Choroid plexus epithelial cell (primary cell): ENCODE measurements around the gene FGFRL1.
A peak's percentile ranks its signal among the peaks of the same experiment; 100 is the strongest.

ENCODE experiments used
- DNase-seq: peaks from one replicate; pipeline ENCODE4 v3.0.0-alpha.2; 2010; ENCODE audit warnings: low read depth
- H3K4me3 ChIP-seq: 2 replicates; pipeline ENCODE4 v1.5.1; 2011; ENCODE audit warnings: low read depth, mild to moderate bottlenecking, control low read depth, low read length, moderate library complexity
- TF ChIP-seq, protein P1 (sequence below): conservative IDR thresholded peaks from 2 replicates; pipeline ENCODE4 v1.5.1; 2011; ENCODE audit warnings: low read depth, mild to moderate bottlenecking, control low read depth, inconsistent platforms, low read length, moderate library complexity

FGFRL1 gene

DNA sequence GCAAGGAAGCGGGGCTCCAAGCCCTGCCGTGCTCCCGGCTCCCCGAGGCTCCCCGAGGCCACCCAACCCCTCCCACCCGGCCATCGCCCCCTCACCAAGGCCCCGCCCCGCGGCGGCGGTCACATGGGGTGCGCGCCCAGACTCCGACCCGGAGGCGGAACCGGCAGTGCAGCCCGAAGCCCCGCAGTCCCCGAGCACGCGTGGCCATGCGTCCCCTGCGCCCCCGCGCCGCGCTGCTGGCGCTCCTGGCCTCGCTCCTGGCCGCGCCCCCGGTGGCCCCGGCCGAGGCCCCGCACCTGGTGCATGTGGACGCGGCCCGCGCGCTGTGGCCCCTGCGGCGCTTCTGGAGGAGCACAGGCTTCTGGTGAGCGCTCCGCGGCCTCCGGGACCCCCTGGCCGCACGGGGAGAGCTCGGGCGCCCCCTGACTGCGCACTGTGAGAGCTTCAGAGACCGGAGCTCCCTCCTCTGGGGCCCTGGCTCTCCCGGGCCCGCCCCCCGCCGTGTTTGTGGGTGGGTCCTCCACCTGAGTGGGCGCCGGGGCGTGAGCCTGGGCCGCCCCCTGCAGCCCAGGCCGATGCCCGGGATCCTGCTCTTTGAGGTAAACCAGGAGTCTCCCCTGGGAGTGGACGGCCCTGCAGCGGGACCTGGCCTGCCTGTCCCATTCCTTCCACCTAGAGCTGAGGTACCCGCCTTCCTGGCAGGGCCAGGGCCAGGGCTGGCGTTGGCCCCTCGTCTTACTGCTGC is 24.4 kb upstream of the FGFRL1 start, which contains the start of gene IDUA:
IDUA (plus strand) TSS at position 166 of the 745 bp plus-strand sequence; CDS start at position 207, 41 bp downstream.
- DNase-seq, result peak; percentile 67
- peak within 1 kb of the TSS; percentile 70 for H3K4me3 ChIP-seq
- TF ChIP-seq, protein P1, sequence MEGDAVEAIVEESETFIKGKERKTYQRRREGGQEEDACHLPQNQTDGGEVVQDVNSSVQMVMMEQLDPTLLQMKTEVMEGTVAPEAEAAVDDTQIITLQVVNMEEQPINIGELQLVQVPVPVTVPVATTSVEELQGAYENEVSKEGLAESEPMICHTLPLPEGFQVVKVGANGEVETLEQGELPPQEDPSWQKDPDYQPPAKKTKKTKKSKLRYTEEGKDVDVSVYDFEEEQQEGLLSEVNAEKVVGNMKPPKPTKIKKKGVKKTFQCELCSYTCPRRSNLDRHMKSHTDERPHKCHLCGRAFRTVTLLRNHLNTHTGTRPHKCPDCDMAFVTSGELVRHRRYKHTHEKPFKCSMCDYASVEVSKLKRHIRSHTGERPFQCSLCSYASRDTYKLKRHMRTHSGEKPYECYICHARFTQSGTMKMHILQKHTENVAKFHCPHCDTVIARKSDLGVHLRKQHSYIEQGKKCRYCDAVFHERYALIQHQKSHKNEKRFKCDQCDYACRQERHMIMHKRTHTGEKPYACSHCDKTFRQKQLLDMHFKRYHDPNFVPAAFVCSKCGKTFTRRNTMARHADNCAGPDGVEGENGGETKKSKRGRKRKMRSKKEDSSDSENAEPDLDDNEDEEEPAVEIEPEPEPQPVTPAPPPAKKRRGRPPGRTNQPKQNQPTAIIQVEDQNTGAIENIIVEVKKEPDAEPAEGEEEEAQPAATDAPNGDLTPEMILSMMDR, result peak; percentile 60

DNA sequence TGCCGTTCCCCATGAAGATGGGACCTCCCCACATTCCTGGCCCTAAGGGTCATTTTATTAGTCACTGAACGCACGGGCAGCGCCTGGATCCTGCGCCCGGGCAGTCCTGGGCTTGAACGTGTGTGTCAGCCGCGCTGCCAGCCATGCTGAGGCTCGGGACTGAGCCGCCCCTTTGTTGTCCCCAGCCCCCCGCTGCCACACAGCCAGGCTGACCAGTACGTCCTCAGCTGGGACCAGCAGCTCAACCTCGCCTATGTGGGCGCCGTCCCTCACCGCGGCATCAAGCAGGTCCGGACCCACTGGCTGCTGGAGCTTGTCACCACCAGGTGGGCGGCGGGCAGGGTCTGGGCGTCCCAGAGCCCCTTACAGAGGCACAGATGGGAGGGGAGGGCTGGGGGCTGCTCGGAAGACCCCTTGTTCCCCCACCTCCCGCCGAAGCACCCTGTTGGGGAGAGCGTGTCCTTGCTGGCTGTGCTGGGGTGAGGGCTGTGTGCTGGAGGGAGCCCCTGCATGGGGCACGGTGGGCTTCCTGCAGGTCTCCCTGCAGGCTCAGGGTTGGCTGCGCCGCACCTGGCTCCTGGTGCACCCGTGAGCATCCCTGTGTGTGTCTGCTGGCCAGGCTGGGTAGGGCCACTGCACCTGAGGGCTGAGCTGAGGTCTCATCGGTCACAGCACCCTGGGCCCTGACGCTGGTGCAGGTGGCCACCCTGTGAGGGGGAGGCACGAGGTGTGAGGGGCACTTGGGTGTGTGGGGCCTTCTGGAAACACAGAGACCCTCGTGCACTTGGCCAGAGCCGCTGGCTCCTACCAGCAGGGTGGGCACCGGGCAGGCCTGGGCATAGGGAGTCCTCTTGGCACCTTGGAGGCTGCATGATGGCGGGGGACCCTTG is 23.6 kb upstream of the FGFRL1 start:
- peak overlapping the region; percentile 70 for H3K4me3 ChIP-seq
- TF ChIP-seq, protein P1, result no peak
- peak; percentile 26 for DNase-seq

DNA sequence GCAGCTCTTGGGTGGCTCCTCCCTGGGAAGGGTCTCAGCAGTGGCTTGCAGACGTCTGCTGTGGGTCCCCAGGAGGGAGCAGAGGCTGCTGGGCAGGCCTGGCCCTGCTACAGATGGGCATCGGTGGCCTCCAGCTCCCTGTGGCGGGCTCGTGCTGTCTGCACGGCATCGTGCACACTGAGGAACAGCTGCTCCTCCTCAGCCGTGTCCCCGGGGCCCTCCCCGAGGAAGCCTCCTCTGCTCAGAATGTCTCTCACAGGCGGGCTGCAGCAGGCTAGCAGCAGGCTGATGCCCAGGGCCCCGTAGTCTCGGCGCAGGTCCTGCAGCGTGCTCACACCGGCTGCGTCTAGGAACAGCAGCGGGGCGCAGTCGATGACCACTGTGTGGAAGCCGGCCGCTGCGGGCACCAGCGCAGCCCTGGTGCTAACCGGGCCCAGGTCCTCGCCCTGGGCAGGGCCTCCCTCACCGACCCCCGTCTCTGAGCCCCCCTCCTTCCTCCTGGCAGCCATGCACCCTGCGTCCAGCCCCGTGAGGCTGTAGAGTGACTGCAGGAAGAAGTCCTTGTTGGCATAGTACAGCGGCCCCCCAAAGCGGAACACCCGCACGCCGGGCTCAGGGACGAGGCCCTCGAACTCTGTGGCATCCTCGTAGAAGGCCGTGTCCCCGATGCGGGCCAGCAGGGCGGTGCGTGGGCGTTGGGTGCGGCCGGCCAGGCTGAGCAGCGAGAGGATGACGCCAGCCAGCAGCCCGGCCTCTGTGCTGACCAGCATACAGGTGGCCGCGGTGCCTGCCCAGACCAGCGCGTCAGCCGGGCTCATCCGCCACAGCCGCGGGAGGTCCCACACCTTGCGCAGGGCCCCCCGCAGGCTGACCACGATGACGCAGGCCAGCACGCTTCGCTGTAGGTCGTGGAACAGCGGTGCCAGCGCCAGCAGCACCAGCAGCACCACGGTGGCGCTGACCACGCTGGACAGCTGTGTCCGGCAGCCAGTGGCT is 22.4 kb upstream of the FGFRL1 start:
- no peak overlapping the region for H3K4me3 ChIP-seq
- DNase-seq, result no peak
- TF ChIP-seq, protein P1, result no peak

DNA sequence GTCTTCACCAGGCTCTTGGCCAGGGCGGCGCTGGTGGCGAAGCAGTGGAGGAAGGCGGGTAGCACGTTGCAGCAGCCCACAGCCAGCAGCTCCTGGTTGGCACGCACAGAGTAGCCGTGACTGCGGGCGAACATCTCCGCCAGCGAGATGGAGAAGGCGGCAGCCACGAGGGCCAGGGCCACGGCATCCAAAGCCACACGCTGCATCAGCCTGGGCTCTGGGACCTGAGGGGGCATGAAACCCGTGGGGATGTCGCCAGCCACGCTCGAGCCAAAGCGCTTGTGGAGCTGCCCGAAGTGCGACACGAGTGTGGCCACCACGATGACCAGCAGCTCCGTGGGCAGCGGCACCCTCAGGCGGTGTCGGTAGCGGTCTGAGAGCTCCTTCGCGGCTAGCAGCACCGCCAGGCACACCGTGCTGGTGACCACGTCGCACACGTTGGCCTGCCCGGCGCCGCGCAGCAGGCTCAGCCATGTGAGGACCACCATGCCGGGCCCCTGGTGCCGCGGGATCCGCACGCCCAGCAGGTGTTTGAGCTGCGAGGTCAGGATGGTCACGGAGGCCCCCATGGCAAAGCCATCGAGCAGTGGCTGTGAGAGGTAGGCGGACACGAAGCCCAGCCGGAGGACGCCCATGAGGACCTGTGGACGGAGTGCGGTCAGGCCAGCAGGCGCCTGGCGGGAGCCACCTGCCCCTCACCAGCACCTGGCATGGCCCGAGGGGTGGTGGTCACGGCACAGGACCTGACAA is 21.5 kb upstream of the FGFRL1 start:
- no peak overlapping the region for H3K4me3 ChIP-seq
- DNase-seq, result no peak
- TF ChIP-seq, protein P1, result no peak

DNA sequence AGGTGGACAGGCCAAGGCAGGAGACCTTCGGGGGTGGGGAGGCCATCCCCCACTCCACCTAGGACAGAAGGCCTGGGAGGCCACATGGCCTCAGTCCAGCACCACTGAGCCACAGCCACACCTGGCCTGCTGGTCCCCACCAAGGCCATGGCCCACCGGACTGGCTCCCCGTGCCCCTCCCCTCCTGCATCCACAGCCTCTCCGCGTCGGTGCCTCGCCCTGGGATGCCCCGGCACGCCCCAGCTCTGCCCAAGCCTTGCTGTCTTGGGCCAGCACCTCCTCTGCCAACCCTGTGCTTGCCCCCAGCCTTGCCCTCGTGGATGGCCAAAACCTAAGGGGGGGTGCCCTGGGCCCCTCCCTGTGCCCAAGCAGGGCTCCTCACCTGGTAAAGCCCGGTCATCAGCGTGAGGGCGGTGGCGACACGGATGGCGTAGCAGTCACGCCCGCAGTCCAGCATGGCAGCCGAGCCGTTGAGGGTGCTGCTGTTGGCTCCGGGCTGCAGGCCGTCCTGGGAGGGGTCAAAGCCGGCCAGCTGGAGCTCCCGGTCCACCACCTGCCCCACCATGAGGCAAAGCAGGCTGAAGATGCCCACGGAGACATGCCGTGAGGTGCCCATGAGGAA is 20.6 kb upstream of the FGFRL1 start:
- TF ChIP-seq, protein P1, result no peak
- DNase-seq, result no peak

More for the DNA sequence above, 20.6 kb upstream of the FGFRL1 start:
- no peak overlapping the region for H3K4me3 ChIP-seq
